ENCODE measurements around the gene PCK2. TPM values are rescaled to one million over a fixed set of nuclear protein-coding genes. Genes with fewer than 3 reads are reported as not detected.

Gene PCK2
- total and polyA plus RNA-seq, 2 of the 13 experiments (the other 11 are each of a cell fraction or from before 2014, with no cell fraction given), result 129 to 272 TPM

DNA sequence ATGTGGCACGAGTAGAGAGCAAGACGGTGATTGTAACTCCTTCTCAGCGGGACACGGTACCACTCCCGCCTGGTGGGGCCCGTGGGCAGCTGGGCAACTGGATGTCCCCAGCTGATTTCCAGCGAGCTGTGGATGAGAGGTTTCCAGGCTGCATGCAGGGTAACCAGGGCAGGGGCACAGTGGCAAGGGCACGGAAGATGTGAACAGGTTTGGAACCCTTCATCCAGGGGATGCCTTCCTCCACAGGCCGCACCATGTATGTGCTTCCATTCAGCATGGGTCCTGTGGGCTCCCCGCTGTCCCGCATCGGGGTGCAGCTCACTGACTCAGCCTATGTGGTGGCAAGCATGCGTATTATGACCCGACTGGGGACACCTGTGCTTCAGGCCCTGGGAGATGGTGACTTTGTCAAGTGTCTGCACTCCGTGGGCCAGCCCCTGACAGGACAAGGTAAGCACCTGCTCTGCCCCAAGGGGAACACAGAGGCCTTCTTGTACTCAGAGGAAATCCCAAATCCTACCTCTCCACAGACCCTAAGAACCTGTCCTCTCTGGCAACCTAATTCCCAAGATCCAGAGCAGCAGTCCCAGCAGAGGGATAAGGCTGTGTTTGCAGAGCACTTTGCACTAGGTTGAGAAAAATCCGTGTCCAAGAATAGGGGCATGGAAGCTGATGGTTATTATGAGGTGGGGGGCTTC lies 4.3 kb downstream of the PCK2 start (continued):
- TF ChIP-seq ZNF296 (CRISPR knock-in tag; conservative IDR thresholded peaks at IDR 0.05) (no peak), RFXAP (CRISPR knock-in tag; IDR thresholded peaks at IDR 0.05; ENCODE audit: borderline replicate concordance) (0 out of 2 replicates have a peak, but pooled peaks have one; percentile 45), PHF21A (CRISPR knock-in tag; IDR thresholded peaks at IDR 0.05) (no peak), ZNF350 (CRISPR knock-in tag; IDR thresholded peaks at IDR 0.05; ENCODE audit: borderline replicate concordance, low read depth) (0 out of 2 replicates have a peak, but pooled peaks have one; percentile 57), ZNF776 (CRISPR knock-in tag; IDR thresholded peaks at IDR 0.05) (no peak), RBFOX2 (IDR thresholded peaks at IDR 0.05; ENCODE audit: low read depth, low read length) (peak; percentile 76), PAWR (CRISPR knock-in tag; IDR thresholded peaks at IDR 0.05; ENCODE audit: borderline replicate concordance) (no peak), BCL6 (CRISPR knock-in tag; IDR thresholded peaks at IDR 0.05) (no peak), ZMAT3 (CRISPR knock-in tag; conservative IDR thresholded peaks at IDR 0.05) (no peak), KLF15 (CRISPR knock-in tag; IDR thresholded peaks at IDR 0.05; ENCODE audit: borderline replicate concordance) (no peak), TBP (CRISPR knock-in tag; IDR thresholded peaks at IDR 0.05) (0 out of 2 replicates have a peak, but pooled peaks have one; percentile 86), ZFP41 (CRISPR knock-in tag; IDR thresholded peaks at IDR 0.05; ENCODE audit: borderline replicate concordance) (no peak), WIZ (CRISPR knock-in tag; IDR thresholded peaks at IDR 0.05) (no peak), ZMYM3 (CRISPR knock-in tag; IDR thresholded peaks at IDR 0.05) (0 out of 2 replicates have a peak, but pooled peaks have one; percentile 14), PAF1 (CRISPR knock-in tag; IDR thresholded peaks at IDR 0.05) (peak; percentile 85; the same call in 1 of the 2 replicates), REXO4 (CRISPR knock-in tag; IDR thresholded peaks at IDR 0.05; ENCODE audit: borderline replicate concordance) (no peak)
- TF ChIP-seq, protein P1, sequence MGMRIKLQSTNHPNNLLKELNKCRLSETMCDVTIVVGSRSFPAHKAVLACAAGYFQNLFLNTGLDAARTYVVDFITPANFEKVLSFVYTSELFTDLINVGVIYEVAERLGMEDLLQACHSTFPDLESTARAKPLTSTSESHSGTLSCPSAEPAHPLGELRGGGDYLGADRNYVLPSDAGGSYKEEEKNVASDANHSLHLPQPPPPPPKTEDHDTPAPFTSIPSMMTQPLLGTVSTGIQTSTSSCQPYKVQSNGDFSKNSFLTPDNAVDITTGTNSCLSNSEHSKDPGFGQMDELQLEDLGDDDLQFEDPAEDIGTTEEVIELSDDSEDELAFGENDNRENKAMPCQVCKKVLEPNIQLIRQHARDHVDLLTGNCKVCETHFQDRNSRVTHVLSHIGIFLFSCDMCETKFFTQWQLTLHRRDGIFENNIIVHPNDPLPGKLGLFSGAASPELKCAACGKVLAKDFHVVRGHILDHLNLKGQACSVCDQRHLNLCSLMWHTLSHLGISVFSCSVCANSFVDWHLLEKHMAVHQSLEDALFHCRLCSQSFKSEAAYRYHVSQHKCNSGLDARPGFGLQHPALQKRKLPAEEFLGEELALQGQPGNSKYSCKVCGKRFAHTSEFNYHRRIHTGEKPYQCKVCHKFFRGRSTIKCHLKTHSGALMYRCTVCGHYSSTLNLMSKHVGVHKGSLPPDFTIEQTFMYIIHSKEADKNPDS (CRISPR knock-in tag; IDR thresholded peaks at IDR 0.05), result no peak
- TF ChIP-seq, protein P2, sequence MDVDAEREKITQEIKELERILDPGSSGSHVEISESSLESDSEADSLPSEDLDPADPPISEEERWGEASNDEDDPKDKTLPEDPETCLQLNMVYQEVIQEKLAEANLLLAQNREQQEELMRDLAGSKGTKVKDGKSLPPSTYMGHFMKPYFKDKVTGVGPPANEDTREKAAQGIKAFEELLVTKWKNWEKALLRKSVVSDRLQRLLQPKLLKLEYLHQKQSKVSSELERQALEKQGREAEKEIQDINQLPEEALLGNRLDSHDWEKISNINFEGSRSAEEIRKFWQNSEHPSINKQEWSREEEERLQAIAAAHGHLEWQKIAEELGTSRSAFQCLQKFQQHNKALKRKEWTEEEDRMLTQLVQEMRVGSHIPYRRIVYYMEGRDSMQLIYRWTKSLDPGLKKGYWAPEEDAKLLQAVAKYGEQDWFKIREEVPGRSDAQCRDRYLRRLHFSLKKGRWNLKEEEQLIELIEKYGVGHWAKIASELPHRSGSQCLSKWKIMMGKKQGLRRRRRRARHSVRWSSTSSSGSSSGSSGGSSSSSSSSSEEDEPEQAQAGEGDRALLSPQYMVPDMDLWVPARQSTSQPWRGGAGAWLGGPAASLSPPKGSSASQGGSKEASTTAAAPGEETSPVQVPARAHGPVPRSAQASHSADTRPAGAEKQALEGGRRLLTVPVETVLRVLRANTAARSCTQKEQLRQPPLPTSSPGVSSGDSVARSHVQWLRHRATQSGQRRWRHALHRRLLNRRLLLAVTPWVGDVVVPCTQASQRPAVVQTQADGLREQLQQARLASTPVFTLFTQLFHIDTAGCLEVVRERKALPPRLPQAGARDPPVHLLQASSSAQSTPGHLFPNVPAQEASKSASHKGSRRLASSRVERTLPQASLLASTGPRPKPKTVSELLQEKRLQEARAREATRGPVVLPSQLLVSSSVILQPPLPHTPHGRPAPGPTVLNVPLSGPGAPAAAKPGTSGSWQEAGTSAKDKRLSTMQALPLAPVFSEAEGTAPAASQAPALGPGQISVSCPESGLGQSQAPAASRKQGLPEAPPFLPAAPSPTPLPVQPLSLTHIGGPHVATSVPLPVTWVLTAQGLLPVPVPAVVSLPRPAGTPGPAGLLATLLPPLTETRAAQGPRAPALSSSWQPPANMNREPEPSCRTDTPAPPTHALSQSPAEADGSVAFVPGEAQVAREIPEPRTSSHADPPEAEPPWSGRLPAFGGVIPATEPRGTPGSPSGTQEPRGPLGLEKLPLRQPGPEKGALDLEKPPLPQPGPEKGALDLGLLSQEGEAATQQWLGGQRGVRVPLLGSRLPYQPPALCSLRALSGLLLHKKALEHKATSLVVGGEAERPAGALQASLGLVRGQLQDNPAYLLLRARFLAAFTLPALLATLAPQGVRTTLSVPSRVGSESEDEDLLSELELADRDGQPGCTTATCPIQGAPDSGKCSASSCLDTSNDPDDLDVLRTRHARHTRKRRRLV (CRISPR knock-in tag; IDR thresholded peaks at IDR 0.05), result no peak
- TF ChIP-seq, protein P3, sequence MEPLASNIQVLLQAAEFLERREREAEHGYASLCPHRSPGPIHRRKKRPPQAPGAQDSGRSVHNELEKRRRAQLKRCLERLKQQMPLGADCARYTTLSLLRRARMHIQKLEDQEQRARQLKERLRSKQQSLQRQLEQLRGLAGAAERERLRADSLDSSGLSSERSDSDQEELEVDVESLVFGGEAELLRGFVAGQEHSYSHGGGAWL (CRISPR knock-in tag; IDR thresholded peaks at IDR 0.05), result no peak
- TF ChIP-seq, protein P4, sequence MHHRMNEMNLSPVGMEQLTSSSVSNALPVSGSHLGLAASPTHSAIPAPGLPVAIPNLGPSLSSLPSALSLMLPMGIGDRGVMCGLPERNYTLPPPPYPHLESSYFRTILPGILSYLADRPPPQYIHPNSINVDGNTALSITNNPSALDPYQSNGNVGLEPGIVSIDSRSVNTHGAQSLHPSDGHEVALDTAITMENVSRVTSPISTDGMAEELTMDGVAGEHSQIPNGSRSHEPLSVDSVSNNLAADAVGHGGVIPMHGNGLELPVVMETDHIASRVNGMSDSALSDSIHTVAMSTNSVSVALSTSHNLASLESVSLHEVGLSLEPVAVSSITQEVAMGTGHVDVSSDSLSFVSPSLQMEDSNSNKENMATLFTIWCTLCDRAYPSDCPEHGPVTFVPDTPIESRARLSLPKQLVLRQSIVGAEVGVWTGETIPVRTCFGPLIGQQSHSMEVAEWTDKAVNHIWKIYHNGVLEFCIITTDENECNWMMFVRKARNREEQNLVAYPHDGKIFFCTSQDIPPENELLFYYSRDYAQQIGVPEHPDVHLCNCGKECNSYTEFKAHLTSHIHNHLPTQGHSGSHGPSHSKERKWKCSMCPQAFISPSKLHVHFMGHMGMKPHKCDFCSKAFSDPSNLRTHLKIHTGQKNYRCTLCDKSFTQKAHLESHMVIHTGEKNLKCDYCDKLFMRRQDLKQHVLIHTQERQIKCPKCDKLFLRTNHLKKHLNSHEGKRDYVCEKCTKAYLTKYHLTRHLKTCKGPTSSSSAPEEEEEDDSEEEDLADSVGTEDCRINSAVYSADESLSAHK (CRISPR knock-in tag; IDR thresholded peaks at IDR 0.05; ENCODE audit: borderline replicate concordance), result no peak
